Memory B cell (primary cell): ENCODE data around the gene PDE7B.

Source experiments
- ATAC-seq: fragments of 150-1000 bp; cut with Tn5 transposase; 2 replicates; pipeline ENCODE4 v1.10.0; 2021; ENCODE audit warnings: low read depth, mild to moderate bottlenecking, moderate library complexity
- DNase-seq, 2 donors: peaks; one replicate each; pipeline ENCODE4 v3.0.0; 2022; ENCODE audit warnings: low spot score in 2 of 2
- H3K27ac Mint-ChIP-seq: one replicate; pipeline ENCODE4 v1.8.0; 2022; ENCODE audit warnings: mild to moderate bottlenecking, moderate library complexity, mixed read lengths
- H3K27me3 Mint-ChIP-seq: one replicate; pipeline ENCODE4 v1.8.0; 2022; ENCODE audit warnings: mixed read lengths
- H3K36me3 Mint-ChIP-seq: one replicate; pipeline ENCODE4 v1.8.0; 2022; ENCODE audit warnings: mild to moderate bottlenecking, mixed read lengths
- H3K4me1 Mint-ChIP-seq: one replicate; pipeline ENCODE4 v1.8.0; 2022; ENCODE audit warnings: mixed read lengths
- H3K4me3 Mint-ChIP-seq: one replicate; pipeline ENCODE4 v1.8.0; 2022; ENCODE audit warnings: mild to moderate bottlenecking, moderate library complexity, mixed read lengths
- H3K9me3 Mint-ChIP-seq: one replicate; pipeline ENCODE4 v1.8.0; 2022; ENCODE audit warnings: mixed read lengths

The PDE7B gene

GRCh38 chr6:135983093-135983492 is 131.6 kb downstream of the PDE7B start:
- no peak overlapping the region for H3K4me3 Mint-ChIP-seq
- no peaks in the 10 kb centered on the region for H3K4me1 Mint-ChIP-seq
- no peak overlapping the region for H3K27ac Mint-ChIP-seq
- H3K9me3 Mint-ChIP-seq: no peaks in the 10 kb centered on the region
- H3K27me3 Mint-ChIP-seq: no peaks in the 10 kb centered on the region
- peaks cover 1% of the 10 kb centered on the region for H3K36me3 Mint-ChIP-seq
- ATAC-seq (no peak), DNase-seq (no peak)

- Mint-ChIP-seq H3K4me1 (no peaks in the 10 kb centered on the region), H3K27ac (no peak overlapping the region), H3K4me3 (no peak overlapping the region), H3K27me3 (no peaks in the 10 kb centered on the region), H3K36me3 (peaks cover 1% of the 10 kb centered on the region), H3K9me3 (no peaks in the 10 kb centered on the region)
- DNase-seq: no peak
- ATAC-seq: no peak
These were observed 132.3 kb downstream of the PDE7B start for GRCh38 chr6:135983718-135984343.

- ATAC-seq (no peak), DNase-seq (no peak)
- Mint-ChIP-seq H3K27me3 (no peaks in the 10 kb centered on the region), H3K36me3 (peaks cover 1% of the 10 kb centered on the region), H3K9me3 (no peaks in the 10 kb centered on the region), H3K4me3 (no peak overlapping the region), H3K4me1 (no peaks in the 10 kb centered on the region), H3K27ac (no peak overlapping the region)
These were observed 134.0 kb downstream of the PDE7B start for GRCh38 chr6:135985471-135985870.

GRCh38 chr6:135987226-135987625 is 135.7 kb downstream of the PDE7B start:
- ATAC-seq (no peak), DNase-seq (no peak)
- no peak overlapping the region for H3K4me3 Mint-ChIP-seq
- no peaks in the 10 kb centered on the region for H3K27me3 Mint-ChIP-seq
- H3K27ac Mint-ChIP-seq: no peak overlapping the region
- H3K36me3 Mint-ChIP-seq: peaks cover 1% of the 10 kb centered on the region
- H3K9me3 Mint-ChIP-seq: no peaks in the 10 kb centered on the region
- no peaks in the 10 kb centered on the region for H3K4me1 Mint-ChIP-seq

GRCh38 chr6:135990439-135990838 is 138.9 kb downstream of the PDE7B start:
- Mint-ChIP-seq H3K4me1 (no peaks in the 10 kb centered on the region), H3K9me3 (no peaks in the 10 kb centered on the region), H3K27me3 (no peaks in the 10 kb centered on the region), H3K4me3 (no peak overlapping the region), H3K27ac (no peak overlapping the region), H3K36me3 (no peaks in the 10 kb centered on the region)
- DNase-seq: no peak
- ATAC-seq: no peak

GRCh38 chr6:135990855-135991464 is 139.5 kb downstream of the PDE7B start:
- no peaks in the 10 kb centered on the region for H3K27me3 Mint-ChIP-seq
- H3K9me3 Mint-ChIP-seq: no peaks in the 10 kb centered on the region
- ATAC-seq: no peak
- no peak overlapping the region for H3K27ac Mint-ChIP-seq
- no peaks in the 10 kb centered on the region for H3K36me3 Mint-ChIP-seq
- H3K4me1 Mint-ChIP-seq: no peaks in the 10 kb centered on the region
- H3K4me3 Mint-ChIP-seq: no peak overlapping the region
- no peak for DNase-seq

GRCh38 chr6:135992739-135993138 is 141.2 kb downstream of the PDE7B start:
- Mint-ChIP-seq H3K4me3 (no peak overlapping the region), H3K27me3 (no peaks in the 10 kb centered on the region), H3K27ac (no peak overlapping the region), H3K4me1 (no peaks in the 10 kb centered on the region), H3K36me3 (no peaks in the 10 kb centered on the region), H3K9me3 (no peaks in the 10 kb centered on the region)
- no peak for ATAC-seq
- DNase-seq: no peak

GRCh38 chr6:135993361-135993760 is 141.9 kb downstream of the PDE7B start:
- no peak overlapping the region for H3K27ac Mint-ChIP-seq
- H3K4me1 Mint-ChIP-seq: no peaks in the 10 kb centered on the region
- no peak for DNase-seq
- ATAC-seq: no peak
- H3K9me3 Mint-ChIP-seq: no peaks in the 10 kb centered on the region
- H3K36me3 Mint-ChIP-seq: no peaks in the 10 kb centered on the region
- H3K27me3 Mint-ChIP-seq: no peaks in the 10 kb centered on the region
- H3K4me3 Mint-ChIP-seq: no peak overlapping the region

GRCh38 chr6:135994857-135995544 is 143.5 kb downstream of the PDE7B start:
- ATAC-seq (no peak), DNase-seq (no peak)
- Mint-ChIP-seq H3K27ac (no peak overlapping the region), H3K36me3 (peaks cover 5% of the 10 kb centered on the region), H3K9me3 (peaks cover 4% of the 10 kb centered on the region), H3K4me1 (no peaks in the 10 kb centered on the region), H3K27me3 (no peaks in the 10 kb centered on the region), H3K4me3 (no peak overlapping the region)

- peaks cover 4% of the 10 kb centered on the region for H3K9me3 Mint-ChIP-seq
- H3K27ac Mint-ChIP-seq: no peak overlapping the region
- no peaks in the 10 kb centered on the region for H3K27me3 Mint-ChIP-seq
- H3K36me3 Mint-ChIP-seq: peaks cover 5% of the 10 kb centered on the region
- no peaks in the 10 kb centered on the region for H3K4me1 Mint-ChIP-seq
- no peak overlapping the region for H3K4me3 Mint-ChIP-seq
- DNase-seq: no peak
- ATAC-seq: no peak
These were observed 144.0 kb downstream of the PDE7B start for GRCh38 chr6:135995545-135995898.

GRCh38 chr6:135996668-135997067 is 145.2 kb downstream of the PDE7B start:
- H3K9me3 Mint-ChIP-seq: peaks cover 4% of the 10 kb centered on the region
- ATAC-seq (no peak), DNase-seq (no peak)
- H3K36me3 Mint-ChIP-seq: peaks cover 5% of the 10 kb centered on the region
- H3K4me1 Mint-ChIP-seq: no peaks in the 10 kb centered on the region
- no peak overlapping the region for H3K27ac Mint-ChIP-seq
- no peak overlapping the region for H3K4me3 Mint-ChIP-seq
- no peaks in the 10 kb centered on the region for H3K27me3 Mint-ChIP-seq

GRCh38 chr6:135999393-135999792 is 147.9 kb downstream of the PDE7B start:
- H3K4me3 Mint-ChIP-seq: no peak overlapping the region
- DNase-seq (no peak), ATAC-seq (no peak)
- H3K36me3 Mint-ChIP-seq: peaks cover 5% of the 10 kb centered on the region
- no peak overlapping the region for H3K27ac Mint-ChIP-seq
- no peaks in the 10 kb centered on the region for H3K4me1 Mint-ChIP-seq
- H3K9me3 Mint-ChIP-seq: peaks cover 6% of the 10 kb centered on the region
- H3K27me3 Mint-ChIP-seq: no peaks in the 10 kb centered on the region

- DNase-seq (no peak), ATAC-seq (no peak)
- Mint-ChIP-seq H3K27ac (no peak overlapping the region), H3K9me3 (peaks cover 6% of the 10 kb centered on the region), H3K4me1 (no peaks in the 10 kb centered on the region), H3K27me3 (no peaks in the 10 kb centered on the region), H3K4me3 (no peak overlapping the region), H3K36me3 (peaks cover 3% of the 10 kb centered on the region)
These were observed 155.8 kb downstream of the PDE7B start for GRCh38 chr6:136007345-136007744.

- Mint-ChIP-seq H3K4me3 (no peak overlapping the region), H3K27ac (no peak overlapping the region), H3K36me3 (peaks cover 5% of the 10 kb centered on the region), H3K9me3 (peaks cover 3% of the 10 kb centered on the region), H3K4me1 (no peaks in the 10 kb centered on the region), H3K27me3 (peaks cover 2% of the 10 kb centered on the region)
- ATAC-seq (no peak), DNase-seq (no peak)
These were observed 160.0 kb downstream of the PDE7B start for GRCh38 chr6:136011475-136011874.
